HG03432 (cell line): Measurements from ENCODE around the gene IL22RA2.
A peak's percentile ranks its signal among the peaks of the same experiment; 100 is the strongest.

Source experiments
- ATAC-seq: cut with Tn5 transposase; IDR thresholded peaks from one replicate; pipeline ENCODE4 v1.9.1; 2021; ENCODE audit warnings: mild to moderate bottlenecking, moderate library complexity; ENCODE audit not compliant: unreplicated experiment

The IL22RA2 gene

DNA sequence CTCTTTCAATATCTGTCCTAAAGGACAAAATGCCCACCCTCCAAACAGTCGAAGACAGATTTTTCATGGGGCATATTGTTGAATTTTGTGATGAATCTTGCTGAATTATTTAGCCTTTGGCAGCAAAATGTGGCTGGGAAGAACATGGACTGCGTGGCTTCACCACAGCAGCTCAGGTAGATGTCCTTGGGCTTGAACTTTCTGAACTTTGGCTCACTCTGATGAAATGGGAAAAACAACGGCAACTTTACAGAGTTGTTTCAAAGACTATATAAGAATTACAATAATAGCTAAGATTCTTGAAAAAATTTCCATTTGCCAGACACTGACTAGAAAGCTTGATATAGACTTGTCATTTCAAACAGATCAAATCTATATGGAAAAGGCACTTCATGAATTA lies 75.9 kb downstream of the IL22RA2 start:
- ATAC-seq, result no peak

DNA sequence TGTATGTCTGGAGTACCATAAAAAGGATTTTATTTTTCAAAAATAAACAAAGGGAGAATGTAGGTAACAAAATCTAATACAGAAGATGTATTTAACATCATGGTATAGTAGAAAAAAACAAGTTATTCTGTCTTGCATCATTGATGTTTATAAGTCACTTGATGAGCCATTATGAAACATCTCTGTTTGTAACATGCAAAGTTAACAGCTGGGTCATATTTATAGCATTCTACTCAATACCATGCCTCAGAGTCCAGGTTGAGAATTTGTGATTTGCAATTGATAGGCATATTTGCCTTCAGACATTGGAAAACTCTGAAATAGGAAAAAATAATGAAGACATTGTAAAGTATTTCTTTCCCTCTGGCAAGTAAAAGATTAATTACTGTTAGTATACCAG lies 76.4 kb downstream of the IL22RA2 start:
- ATAC-seq, result peak; percentile 37

DNA sequence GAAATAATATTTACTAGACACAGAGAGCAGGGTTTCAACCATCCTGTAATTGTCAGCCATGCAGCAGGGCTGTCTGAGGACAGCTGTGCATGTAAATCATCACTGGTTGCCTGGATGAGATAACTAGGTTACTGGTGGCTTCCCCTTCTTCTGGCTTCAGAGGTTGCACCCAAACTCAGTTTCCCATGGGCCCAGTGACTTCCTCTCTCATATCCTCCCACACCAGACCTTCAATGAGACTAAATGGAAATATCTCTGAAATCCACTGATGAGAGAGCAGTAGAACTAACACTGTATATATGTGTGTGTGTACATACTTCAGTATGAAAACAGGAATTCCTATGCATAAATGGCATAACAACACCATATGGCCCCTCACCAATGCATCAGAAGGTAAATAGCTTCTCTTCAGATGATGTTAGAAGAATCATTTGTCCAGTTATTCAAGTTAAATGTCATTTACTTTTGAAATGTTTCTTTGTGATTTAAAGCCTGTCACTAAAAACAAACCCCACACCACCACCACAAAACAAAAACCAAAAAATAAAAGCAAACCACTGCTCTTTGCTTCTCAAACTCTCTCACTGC lies 77.7 kb downstream of the IL22RA2 start:
- ATAC-seq, result peak; percentile 75

DNA sequence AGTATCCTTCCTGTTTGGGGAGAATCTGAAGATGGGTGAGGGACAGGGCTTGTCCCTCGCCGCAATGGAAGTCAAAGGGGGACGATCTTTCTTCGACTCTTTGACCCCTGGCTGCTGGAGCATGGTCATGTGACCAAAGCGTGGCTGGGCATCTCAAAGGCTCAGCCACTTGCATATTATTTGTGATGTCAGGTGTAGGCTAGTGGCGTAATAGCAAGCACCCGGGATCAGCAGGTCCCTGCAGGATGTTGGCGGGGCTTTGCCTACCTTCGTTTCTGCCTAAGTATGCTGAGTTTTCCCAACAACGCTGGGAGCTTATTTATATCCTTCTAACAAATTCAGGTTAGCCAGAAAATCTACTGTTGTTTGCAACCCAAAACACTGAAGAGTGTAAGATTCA lies 78.4 kb downstream of the IL22RA2 start:
- ATAC-seq, result no peak

DNA sequence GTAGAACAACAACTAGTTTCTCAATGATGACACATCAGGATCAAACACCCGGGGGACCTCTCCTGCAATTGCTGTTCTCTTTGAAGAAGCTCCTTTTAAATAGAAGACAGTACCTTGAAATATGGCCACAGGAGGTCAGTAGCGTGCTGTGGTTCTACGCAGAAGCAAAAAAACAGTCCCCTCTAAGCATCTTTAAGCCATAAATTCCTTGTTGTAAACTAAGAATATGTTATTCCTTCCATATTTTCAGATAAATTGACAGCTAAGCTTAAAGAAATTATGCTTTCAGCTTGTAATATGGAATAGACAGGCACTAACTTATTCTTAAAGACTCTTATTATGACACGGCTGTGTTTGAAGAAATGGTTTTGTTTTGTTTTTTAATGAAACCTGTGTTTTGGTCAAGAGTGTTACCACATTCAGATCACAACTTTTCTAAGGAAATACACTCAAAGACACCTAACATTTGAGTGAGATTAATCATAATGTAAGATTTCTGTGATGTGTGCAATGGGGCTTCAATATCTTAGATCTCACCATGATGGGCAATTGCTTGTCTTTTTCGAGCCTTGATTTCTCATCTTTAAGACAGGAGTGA lies 78.9 kb downstream of the IL22RA2 start:
- no peak for ATAC-seq
